ENCODE measurements around the gene GPRC5D.

Gene GPRC5D

GRCh38 chr12:12943586-12944260 lies 8.2 kb downstream of the GPRC5D start:
- DNase-seq (ENCODE audit: low read depth): no peak
- no peak overlapping the region for H3K4me3 ChIP-seq (ENCODE audit: low read depth, low read length)
- TF ChIP-seq POLR2A (IDR thresholded peaks at IDR 0.05; ENCODE audit: extremely low read depth, insufficient read length) (no peak), MYC (IDR thresholded peaks at IDR 0.05; ENCODE audit: low read depth, low read length) (no peak), MAX (IDR thresholded peaks at IDR 0.05; ENCODE audit: low read depth, low read length) (no peak), CTCF (IDR thresholded peaks at IDR 0.05; ENCODE audit: low read depth, low read length) (no peak)

DNA sequence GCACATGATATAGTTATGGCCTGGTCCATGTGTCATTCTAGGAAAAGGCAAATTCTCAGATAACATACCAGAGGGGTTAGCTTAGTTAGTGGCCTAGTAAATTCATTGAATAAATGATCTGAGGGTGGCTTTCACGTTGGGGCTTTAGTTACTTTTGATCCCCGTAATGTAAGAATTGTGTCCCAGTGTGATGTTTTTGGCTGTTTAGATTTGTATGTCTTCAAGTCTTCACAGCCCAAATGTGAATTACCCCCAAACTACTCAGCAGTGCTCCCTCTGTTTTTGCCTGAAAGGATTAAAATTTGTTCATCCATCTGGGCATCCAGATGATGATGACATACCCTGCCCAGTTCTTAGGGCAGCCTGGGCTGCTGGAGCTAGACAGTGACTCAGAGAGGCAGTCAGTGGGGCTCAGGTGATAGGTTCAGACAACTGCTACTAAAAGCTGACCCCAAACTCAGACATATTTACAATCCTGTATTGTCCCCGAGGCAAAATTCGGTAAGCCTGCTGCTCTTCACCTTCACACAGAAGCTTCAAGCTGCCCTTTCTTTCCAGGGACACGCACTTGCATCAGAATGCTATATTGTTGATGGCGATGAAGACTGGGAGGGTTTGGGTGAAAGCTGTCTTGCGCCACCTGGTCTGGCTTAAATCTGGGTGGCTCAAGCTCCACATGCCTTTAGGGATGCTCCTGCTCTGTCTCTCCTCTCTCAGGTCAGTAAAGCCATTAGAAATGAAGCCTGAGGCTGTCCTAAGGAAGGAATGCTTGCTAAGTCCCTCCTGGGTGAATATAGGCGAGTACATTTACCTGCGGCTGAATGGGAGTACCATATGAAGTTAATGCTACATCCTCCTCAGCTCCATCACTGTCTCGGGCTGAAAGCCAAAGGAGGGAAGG lies 10.3 kb downstream of the GPRC5D start:
- no peak overlapping the region for H3K4me3 ChIP-seq (ENCODE audit: low read depth, low read length)
- no peak for TF ChIP-seq MYC (IDR thresholded peaks at IDR 0.05; ENCODE audit: low read depth, low read length)
- no peak for TF ChIP-seq CTCF (IDR thresholded peaks at IDR 0.05; ENCODE audit: low read depth, low read length)
- no peak for TF ChIP-seq POLR2A (IDR thresholded peaks at IDR 0.05; ENCODE audit: extremely low read depth, insufficient read length)
- no peak for DNase-seq (ENCODE audit: low read depth)

DNA sequence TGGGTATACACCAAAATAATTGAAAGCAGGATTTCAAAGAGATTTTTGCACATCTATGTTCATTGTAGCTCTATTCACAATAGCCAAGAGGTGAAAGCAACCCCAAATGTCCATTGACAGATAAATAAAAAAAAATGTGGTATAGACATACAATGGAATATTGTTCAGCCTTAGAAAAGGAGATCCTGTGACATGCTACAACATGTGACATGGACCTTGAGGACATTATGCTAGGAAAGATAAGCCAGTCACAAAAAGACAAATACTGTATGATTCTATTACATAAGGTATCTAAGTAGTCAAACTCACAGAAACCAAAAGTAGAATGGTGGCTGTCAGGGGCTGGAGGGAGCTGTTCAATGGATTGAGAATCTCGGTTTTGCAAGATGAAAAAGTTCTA lies 12.1 kb downstream of the GPRC5D start:
- DNase-seq (ENCODE audit: low read depth): no peak
- no peak overlapping the region for H3K4me3 ChIP-seq (ENCODE audit: low read depth, low read length)
- TF ChIP-seq MYC (IDR thresholded peaks at IDR 0.05; ENCODE audit: low read depth, low read length) (no peak), CTCF (IDR thresholded peaks at IDR 0.05; ENCODE audit: low read depth, low read length) (no peak), POLR2A (IDR thresholded peaks at IDR 0.05; ENCODE audit: extremely low read depth, insufficient read length) (no peak)

DNA sequence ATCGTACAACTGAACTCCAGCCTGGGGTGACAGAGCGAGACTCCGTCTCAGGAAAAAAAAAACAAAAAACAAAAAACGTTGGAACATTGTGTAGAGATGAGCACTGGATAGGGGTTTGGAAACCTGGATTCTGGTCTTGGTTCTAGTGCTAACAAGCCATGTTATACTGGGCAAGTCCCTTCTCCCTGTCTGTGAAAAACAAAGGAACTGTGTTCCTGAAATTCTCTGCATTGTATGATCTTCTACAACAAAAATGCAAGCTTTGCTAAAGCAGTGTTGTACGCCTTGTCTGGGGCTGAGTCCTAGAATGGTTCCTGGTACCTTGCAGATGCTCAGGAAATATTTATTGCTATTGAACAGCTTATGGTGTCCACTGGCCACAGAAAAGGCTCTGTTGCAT lies 13.4 kb downstream of the GPRC5D start:
- no peak for DNase-seq (ENCODE audit: low read depth)
- H3K4me3 ChIP-seq (ENCODE audit: low read depth, low read length): no peak overlapping the region
- TF ChIP-seq MYC (IDR thresholded peaks at IDR 0.05; ENCODE audit: low read depth, low read length) (no peak), CTCF (IDR thresholded peaks at IDR 0.05; ENCODE audit: low read depth, low read length) (no peak), MAX (IDR thresholded peaks at IDR 0.05; ENCODE audit: low read depth, low read length) (no peak), POLR2A (IDR thresholded peaks at IDR 0.05; ENCODE audit: extremely low read depth, insufficient read length) (no peak)

DNA sequence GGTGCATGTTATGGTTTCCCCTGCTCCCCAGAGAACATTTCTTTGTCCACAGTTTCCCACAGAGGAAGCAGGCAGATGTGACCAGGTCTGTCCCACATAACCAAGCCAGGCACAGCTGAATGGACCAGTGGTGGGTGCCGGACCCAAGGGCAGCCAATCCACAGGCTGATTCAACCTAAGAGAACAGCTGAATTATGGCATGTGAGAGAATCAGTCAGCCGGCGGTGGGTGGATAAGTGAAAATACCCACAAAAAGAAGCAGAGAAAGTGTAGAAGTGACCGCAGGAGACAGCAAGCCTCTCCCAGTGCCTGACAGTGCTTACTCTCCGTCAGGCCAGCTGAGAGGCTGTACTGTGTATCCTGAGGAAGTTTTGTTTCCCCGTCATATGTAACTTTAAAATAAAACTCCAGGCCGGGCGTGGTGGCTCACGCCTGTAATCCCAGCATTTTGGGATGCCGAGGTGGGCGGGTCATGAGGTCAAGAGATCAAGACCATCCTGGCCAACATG lies 14.9 kb downstream of the GPRC5D start:
- TF ChIP-seq MAX (IDR thresholded peaks at IDR 0.05; ENCODE audit: low read depth, low read length) (no peak), CTCF (IDR thresholded peaks at IDR 0.05; ENCODE audit: low read depth, low read length) (no peak)
- DNase-seq (ENCODE audit: low read depth): no peak
- no peak overlapping the region for H3K4me3 ChIP-seq (ENCODE audit: low read depth, low read length)

Data from NB4 (cell line).